Suppressor macrophage (primary cell): ENCODE measurements around the gene DSTYK.
A peak's percentile ranks its signal among the peaks of the same experiment; 100 is the strongest.

Experiments used
- DNase-seq, 4 experiments: peaks; one replicate each; pipeline ENCODE4 v3.0.0-alpha.2; 2020 to 2022

Gene DSTYK

GRCh38 chr1:205124726-205125125 lies 86.8 kb downstream of the DSTYK start:
- no peak for DNase-seq

- no peak for DNase-seq
These were observed 89.0 kb downstream of the DSTYK start for GRCh38 chr1:205122489-205122882.

GRCh38 chr1:205121660-205122488 lies 89.6 kb downstream of the DSTYK start, which contains the start of gene RBBP5:
Gene RBBP5 (minus strand): TSS chr1:205121978. CDS start chr1:205121873, 105 bp downstream.
- DNase-seq: peak; percentile 96 to 98 (median 97)

- DNase-seq: no peak
These were observed 92.8 kb downstream of the DSTYK start for GRCh38 chr1:205118752-205119151.

GRCh38 chr1:205111354-205111753 lies 100.1 kb downstream of the DSTYK start:
- DNase-seq: no peak

DNA sequence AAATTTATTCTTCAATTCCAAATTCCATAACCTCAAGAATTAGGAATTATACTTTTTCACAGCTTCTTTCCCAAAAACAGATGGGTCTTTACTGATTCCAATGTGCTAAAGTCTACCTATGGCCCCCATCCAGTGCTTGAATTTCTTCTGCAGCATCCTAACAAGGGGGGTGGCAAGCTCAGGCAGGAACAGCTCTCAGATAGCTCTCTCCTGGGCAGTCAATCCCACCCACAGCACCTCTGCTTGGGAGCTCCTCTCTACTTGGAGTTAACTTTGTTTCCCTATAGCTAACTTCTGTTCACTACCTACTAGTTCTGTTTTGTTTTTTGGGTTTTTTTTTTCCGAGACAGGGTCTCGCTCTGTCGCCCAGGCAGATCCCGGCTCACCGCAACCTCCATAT lies 101.8 kb downstream of the DSTYK start:
- no peak for DNase-seq

GRCh38 chr1:205109269-205109668 lies 102.2 kb downstream of the DSTYK start:
- DNase-seq: no peak

GRCh38 chr1:205108464-205108863 lies 103.0 kb downstream of the DSTYK start:
- no peak for DNase-seq

DNA sequence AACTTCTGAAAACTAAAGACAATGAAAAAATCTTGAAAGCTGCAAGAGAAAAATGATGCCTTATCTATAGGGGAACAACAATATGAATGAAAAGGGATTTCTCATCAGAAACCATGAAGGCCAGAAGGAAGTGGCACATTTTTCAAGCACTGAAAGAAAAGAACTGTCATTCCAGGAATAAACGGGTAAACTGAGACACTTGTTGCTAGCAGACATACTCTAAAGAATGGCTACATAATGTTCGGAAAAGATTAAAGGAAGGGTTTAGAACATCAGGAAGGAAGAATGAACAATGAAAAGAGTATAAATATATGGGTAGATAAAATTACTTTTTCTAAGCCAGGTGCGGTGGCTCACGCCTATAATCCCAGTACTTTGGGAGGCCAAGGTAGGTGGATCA lies 104.2 kb downstream of the DSTYK start:
- DNase-seq: no peak

- no peak for DNase-seq
These were observed 109.1 kb downstream of the DSTYK start for GRCh38 chr1:205102404-205102803.

DNA sequence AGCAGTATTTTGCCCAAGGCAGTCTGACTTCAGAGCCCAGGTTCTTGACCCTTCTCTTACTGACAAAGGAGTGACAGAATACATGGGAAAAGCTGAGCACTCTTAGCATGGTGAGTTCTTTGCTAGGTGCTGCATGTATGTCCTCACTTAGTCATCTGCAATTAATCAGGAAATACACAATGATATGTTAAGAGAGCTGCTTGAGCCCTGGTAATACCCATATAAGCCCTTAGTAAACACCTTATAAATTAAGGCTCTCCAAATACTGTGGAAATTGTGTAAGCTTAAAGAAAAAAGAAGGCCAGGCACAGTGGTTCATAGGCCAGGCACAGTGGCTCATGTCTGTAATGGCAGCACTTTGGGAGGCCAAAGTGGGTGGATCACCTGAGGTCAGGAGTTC lies 113.3 kb downstream of the DSTYK start:
- DNase-seq: no peak

- DNase-seq: no peak
These were observed 116.1 kb downstream of the DSTYK start for GRCh38 chr1:205095422-205095821.
